ENCODE data around the gene KMT2E. TPM values are rescaled to one million over a fixed set of nuclear protein-coding genes. Genes with fewer than 3 reads are reported as not detected.

Gene KMT2E
- total RNA-seq, 2 donors from 2014 or later = 85.2 to 181 TPM

GRCh38 chr7:105118612-105119600 is 104.9 kb downstream of the KMT2E start:
- Mint-ChIP-seq H3K27ac (peak overlapping the region; percentile 54), H3K4me1 (peaks cover 10% of the 10 kb centered on the region), H3K4me3 (no peak overlapping the region), H3K36me3 (ENCODE audit: low read depth) (peaks cover 62% of the 10 kb centered on the region), H3K9me3 (no peaks in the 10 kb centered on the region), H3K27me3 (no peaks in the 10 kb centered on the region)
- no peak for ATAC-seq (replicated peaks)

- peaks cover 63% of the 10 kb centered on the region for H3K36me3 Mint-ChIP-seq (ENCODE audit: low read depth)
- peaks cover 18% of the 10 kb centered on the region for H3K4me1 Mint-ChIP-seq
- H3K27me3 Mint-ChIP-seq = no peaks in the 10 kb centered on the region
- peak overlapping the region; percentile 47 for H3K27ac Mint-ChIP-seq
- H3K9me3 Mint-ChIP-seq = no peaks in the 10 kb centered on the region
- no peak overlapping the region for H3K4me3 Mint-ChIP-seq
- ATAC-seq (replicated peaks) = no peak
Observed at GRCh38 chr7:105122619-105123018, 108.6 kb downstream of the KMT2E start.

- no peaks in the 10 kb centered on the region for H3K9me3 Mint-ChIP-seq
- H3K4me3 Mint-ChIP-seq = no peak overlapping the region
- H3K27me3 Mint-ChIP-seq = no peaks in the 10 kb centered on the region
- ATAC-seq (replicated peaks) = no peak
- peaks cover 66% of the 10 kb centered on the region for H3K36me3 Mint-ChIP-seq (ENCODE audit: low read depth)
- peaks cover 13% of the 10 kb centered on the region for H3K4me1 Mint-ChIP-seq
- peak overlapping the region; percentile 36 for H3K27ac Mint-ChIP-seq
Observed at GRCh38 chr7:105125745-105126144, 111.7 kb downstream of the KMT2E start.

- Mint-ChIP-seq H3K36me3 (ENCODE audit: low read depth) (peaks cover 65% of the 10 kb centered on the region), H3K4me3 (no peak overlapping the region), H3K4me1 (peaks cover 18% of the 10 kb centered on the region), H3K27ac (no peak overlapping the region), H3K27me3 (no peaks in the 10 kb centered on the region), H3K9me3 (no peaks in the 10 kb centered on the region)
- no peak for ATAC-seq (replicated peaks)
Observed at GRCh38 chr7:105126436-105126975, 112.5 kb downstream of the KMT2E start.

GRCh38 chr7:105127179-105127578 is 113.2 kb downstream of the KMT2E start:
- Mint-ChIP-seq H3K4me1 (peaks cover 19% of the 10 kb centered on the region), H3K9me3 (no peaks in the 10 kb centered on the region), H3K27me3 (no peaks in the 10 kb centered on the region), H3K36me3 (ENCODE audit: low read depth) (peaks cover 66% of the 10 kb centered on the region), H3K4me3 (no peak overlapping the region), H3K27ac (peak overlapping the region; percentile 28)
- no peak for ATAC-seq (replicated peaks)

GRCh38 chr7:105130048-105130447 is 116.0 kb downstream of the KMT2E start:
- H3K4me3 Mint-ChIP-seq = no peak overlapping the region
- H3K27me3 Mint-ChIP-seq = no peaks in the 10 kb centered on the region
- no peak for ATAC-seq (replicated peaks)
- peaks cover 69% of the 10 kb centered on the region for H3K36me3 Mint-ChIP-seq (ENCODE audit: low read depth)
- peak overlapping the region; percentile 17 for H3K27ac Mint-ChIP-seq
- H3K9me3 Mint-ChIP-seq = no peaks in the 10 kb centered on the region
- peaks cover 25% of the 10 kb centered on the region for H3K4me1 Mint-ChIP-seq

GRCh38 chr7:105130580-105130979 is 116.6 kb downstream of the KMT2E start:
- Mint-ChIP-seq H3K27me3 (no peaks in the 10 kb centered on the region), H3K4me1 (peaks cover 25% of the 10 kb centered on the region), H3K27ac (peak overlapping the region; percentile 91), H3K4me3 (no peak overlapping the region), H3K9me3 (no peaks in the 10 kb centered on the region), H3K36me3 (ENCODE audit: low read depth) (peaks cover 65% of the 10 kb centered on the region)
- ATAC-seq (replicated peaks) = no peak

- ATAC-seq (replicated peaks) = peak; percentile 87
- Mint-ChIP-seq H3K9me3 (no peaks in the 10 kb centered on the region), H3K27ac (peak overlapping the region; percentile 91), H3K36me3 (ENCODE audit: low read depth) (peaks cover 59% of the 10 kb centered on the region), H3K27me3 (no peaks in the 10 kb centered on the region), H3K4me3 (peak overlapping the region; percentile 60), H3K4me1 (peaks cover 20% of the 10 kb centered on the region)
Observed at GRCh38 chr7:105131033-105131656, 117.1 kb downstream of the KMT2E start.

GRCh38 chr7:105131890-105132289 is 117.9 kb downstream of the KMT2E start:
- peaks cover 21% of the 10 kb centered on the region for H3K4me1 Mint-ChIP-seq
- peak; percentile 68 for ATAC-seq (replicated peaks)
- H3K27me3 Mint-ChIP-seq = no peaks in the 10 kb centered on the region
- H3K36me3 Mint-ChIP-seq (ENCODE audit: low read depth) = peaks cover 57% of the 10 kb centered on the region
- peak overlapping the region; percentile 91 for H3K27ac Mint-ChIP-seq
- peak overlapping the region; percentile 60 for H3K4me3 Mint-ChIP-seq
- no peaks in the 10 kb centered on the region for H3K9me3 Mint-ChIP-seq

GRCh38 chr7:105132335-105132734 is 118.3 kb downstream of the KMT2E start:
- no peak overlapping the region for H3K4me3 Mint-ChIP-seq
- no peaks in the 10 kb centered on the region for H3K27me3 Mint-ChIP-seq
- no peak overlapping the region for H3K27ac Mint-ChIP-seq
- peak; percentile 66 for ATAC-seq (replicated peaks)
- peaks cover 24% of the 10 kb centered on the region for H3K4me1 Mint-ChIP-seq
- peaks cover 53% of the 10 kb centered on the region for H3K36me3 Mint-ChIP-seq (ENCODE audit: low read depth)
- H3K9me3 Mint-ChIP-seq = no peaks in the 10 kb centered on the region

- peak overlapping the region; percentile 47 for H3K27ac Mint-ChIP-seq
- peaks cover 56% of the 10 kb centered on the region for H3K36me3 Mint-ChIP-seq (ENCODE audit: low read depth)
- H3K4me1 Mint-ChIP-seq = peaks cover 26% of the 10 kb centered on the region
- ATAC-seq (replicated peaks) = no peak
- H3K4me3 Mint-ChIP-seq = no peak overlapping the region
- no peaks in the 10 kb centered on the region for H3K27me3 Mint-ChIP-seq
- H3K9me3 Mint-ChIP-seq = no peaks in the 10 kb centered on the region
Observed at GRCh38 chr7:105132835-105133234, 118.8 kb downstream of the KMT2E start.

- Mint-ChIP-seq H3K4me3 (no peak overlapping the region), H3K27me3 (no peaks in the 10 kb centered on the region), H3K36me3 (ENCODE audit: low read depth) (peaks cover 61% of the 10 kb centered on the region), H3K27ac (peak overlapping the region; percentile 47), H3K4me1 (peaks cover 29% of the 10 kb centered on the region), H3K9me3 (no peaks in the 10 kb centered on the region)
- ATAC-seq (replicated peaks) = no peak
Observed at GRCh38 chr7:105133358-105133757, 119.4 kb downstream of the KMT2E start.

- H3K4me3 Mint-ChIP-seq = no peak overlapping the region
- peaks cover 67% of the 10 kb centered on the region for H3K36me3 Mint-ChIP-seq (ENCODE audit: low read depth)
- peaks cover 29% of the 10 kb centered on the region for H3K4me1 Mint-ChIP-seq
- no peak for ATAC-seq (replicated peaks)
- peak overlapping the region; percentile 78 for H3K27ac Mint-ChIP-seq
- H3K27me3 Mint-ChIP-seq = no peaks in the 10 kb centered on the region
- no peaks in the 10 kb centered on the region for H3K9me3 Mint-ChIP-seq
Observed at GRCh38 chr7:105133986-105134655, 120.1 kb downstream of the KMT2E start.

GRCh38 chr7:105136221-105136620 is 122.2 kb downstream of the KMT2E start:
- peaks cover 25% of the 10 kb centered on the region for H3K4me1 Mint-ChIP-seq
- H3K4me3 Mint-ChIP-seq = no peak overlapping the region
- no peaks in the 10 kb centered on the region for H3K27me3 Mint-ChIP-seq
- H3K27ac Mint-ChIP-seq = peak overlapping the region; percentile 15
- H3K9me3 Mint-ChIP-seq = no peaks in the 10 kb centered on the region
- ATAC-seq (replicated peaks) = no peak
- H3K36me3 Mint-ChIP-seq (ENCODE audit: low read depth) = peaks cover 73% of the 10 kb centered on the region

Measured in activated T-helper 17 cell treated with anti-CD3 and anti-CD28 coated beads, Interleukin-2, amount 50 U/mL, for 72 hours (primary cell).